Measurements from ENCODE around the gene CYP2W1. TPM values are rescaled to one million over a fixed set of nuclear protein-coding genes. Genes with fewer than 3 reads are reported as not detected.

The CYP2W1 gene
- total RNA-seq, 4 donors from 2014 or later: 0.41 to 0.95 TPM; not detected in 2

GRCh38 chr7:968205-969105 is 14.5 kb upstream of the CYP2W1 start:
- no peak for DNase-seq
- in situ Hi-C loops (cut with MboI; ENCODE audit: low pct_ligation_motif_present in 1 of 4, low pct_unique_long_range_greater_than_20kb in 1 of 4, low sequenced_read_pairs in 3 of 4): no loop called here
- Histone ChIP-seq H3K4me3 (no peak overlapping the region), H3K27ac (no peak overlapping the region), H3K27me3 (no peaks in the 10 kb centered on the region), H3K9me3 (no peaks in the 10 kb centered on the region), H3K36me3 (peaks cover 0 to 50% (median 19%) of the 10 kb centered on the region in 4 donors), H3K4me1 (peaks cover 18 to 35% (median 22%) of the 10 kb centered on the region in 4 donors)
- intact Hi-C loops (cut with DNase I; ENCODE audit: low total_unique reads): no loop called here
- TF ChIP-seq POLR2A (IDR thresholded peaks at IDR 0.05) (no peak), EP300 (IDR thresholded peaks at IDR 0.05; ENCODE audit: low read depth) (no peak), POLR2AphosphoS5 (IDR thresholded peaks at IDR 0.05) (no peak), CTCF (IDR thresholded peaks at IDR 0.05) (no peak)
- 77 to 86% methylated on average over 5 to 24 of the region's 24 CpGs for WGBS, 2 donors (ENCODE audit: low coverage in 1 of 2)

GRCh38 chr7:969403-969802 is 13.6 kb upstream of the CYP2W1 start:
- intact Hi-C loops (cut with DNase I; ENCODE audit: low total_unique reads) (no loop called here), in situ Hi-C loops (cut with MboI; ENCODE audit: low pct_ligation_motif_present in 1 of 4, low pct_unique_long_range_greater_than_20kb in 1 of 4, low sequenced_read_pairs in 3 of 4) (no loop called here)
- H3K9me3 ChIP-seq: no peaks in the 10 kb centered on the region
- TF ChIP-seq EP300 (IDR thresholded peaks at IDR 0.05; ENCODE audit: low read depth) (no peak), POLR2A (IDR thresholded peaks at IDR 0.05) (no peak), POLR2AphosphoS5 (IDR thresholded peaks at IDR 0.05) (no peak), CTCF (IDR thresholded peaks at IDR 0.05) (no peak)
- H3K36me3 ChIP-seq: peaks cover 0 to 53% (median 19%) of the 10 kb centered on the region in 4 donors
- no peaks in the 10 kb centered on the region for H3K27me3 ChIP-seq
- no peak for DNase-seq
- H3K4me1 ChIP-seq: peaks cover 15 to 35% (median 23%) of the 10 kb centered on the region in 4 donors
- no peak overlapping the region for H3K4me3 ChIP-seq
- WGBS, 2 donors (ENCODE audit: low coverage in 1 of 2): 94 to 100% methylated on average over 1 to 11 of the region's 11 CpGs
- no peak overlapping the region for H3K27ac ChIP-seq

- Histone ChIP-seq H3K36me3 (peaks cover 0 to 53% (median 19%) of the 10 kb centered on the region in 4 donors), H3K9me3 (no peaks in the 10 kb centered on the region), H3K27ac (no peak overlapping the region), H3K4me3 (no peak overlapping the region), H3K27me3 (no peaks in the 10 kb centered on the region), H3K4me1 (peaks cover 12 to 27% (median 18%) of the 10 kb centered on the region in 4 donors)
- intact Hi-C loops (cut with DNase I; ENCODE audit: low total_unique reads): no loop called here
- WGBS, 2 donors (ENCODE audit: low coverage in 1 of 2): 90 to 100% methylated on average over 2 to 6 of the region's 6 CpGs
- no peak for DNase-seq
- TF ChIP-seq EP300 (IDR thresholded peaks at IDR 0.05; ENCODE audit: low read depth) (no peak), POLR2AphosphoS5 (IDR thresholded peaks at IDR 0.05) (no peak)
- in situ Hi-C loops (cut with MboI; ENCODE audit: low pct_ligation_motif_present in 1 of 4, low pct_unique_long_range_greater_than_20kb in 1 of 4, low sequenced_read_pairs in 3 of 4): no loop called here
These were observed 12.2 kb upstream of the CYP2W1 start for GRCh38 chr7:970744-971143.

- intact Hi-C loops (cut with DNase I; ENCODE audit: low total_unique reads): no loop called here
- 90 to 92% methylated on average over 11 to 12 of the region's 12 CpGs for WGBS, 2 donors (ENCODE audit: low coverage in 1 of 2)
- H3K36me3 ChIP-seq: peaks cover 0 to 47% (median 19%) of the 10 kb centered on the region in 4 donors
- no peak overlapping the region for H3K27ac ChIP-seq
- peaks cover 20 to 39% (median 30%) of the 10 kb centered on the region in 4 donors for H3K4me1 ChIP-seq
- TF ChIP-seq CTCF (IDR thresholded peaks at IDR 0.05): no peak
- TF ChIP-seq POLR2A (IDR thresholded peaks at IDR 0.05): no peak
- TF ChIP-seq POLR2AphosphoS5 (IDR thresholded peaks at IDR 0.05): no peak
- TF ChIP-seq EP300 (IDR thresholded peaks at IDR 0.05; ENCODE audit: low read depth): no peak
- H3K4me3 ChIP-seq: no peak overlapping the region
- no peaks in the 10 kb centered on the region for H3K27me3 ChIP-seq
- no peaks in the 10 kb centered on the region for H3K9me3 ChIP-seq
- no peak for DNase-seq
- in situ Hi-C loops (cut with MboI; ENCODE audit: low pct_ligation_motif_present in 1 of 4, low pct_unique_long_range_greater_than_20kb in 1 of 4, low sequenced_read_pairs in 3 of 4): no loop called here
These were observed 10.9 kb upstream of the CYP2W1 start for GRCh38 chr7:972110-972509.

All from transverse colon (tissue), 4 donors.